Measurements from ENCODE around the gene QPCT. TPM values are rescaled to one million over a fixed set of nuclear protein-coding genes. Genes with fewer than 3 reads are reported as not detected.

The QPCT gene
- total and polyA plus RNA-seq, 11 donors: 1.3 to 7.2 (median 2.8) TPM

DNA sequence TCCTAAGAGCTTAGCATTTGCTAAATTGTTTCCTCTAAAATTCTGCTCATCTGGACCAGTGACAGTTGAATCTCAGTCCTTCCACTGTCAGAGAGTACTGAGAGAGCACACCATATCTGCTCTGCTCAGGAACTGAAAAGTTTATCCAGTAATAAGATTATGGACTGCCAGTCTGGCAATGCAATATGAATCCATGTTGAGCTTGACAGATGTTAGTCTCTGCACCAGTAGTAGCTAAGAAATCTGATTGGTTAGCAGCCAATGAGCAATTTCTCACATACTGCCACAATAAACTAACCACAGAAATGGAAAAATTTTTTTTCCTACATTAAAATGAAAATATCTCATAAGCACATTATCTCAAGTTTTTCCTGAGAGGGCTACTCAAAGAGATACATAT, 22.1 kb upstream of the QPCT start:
- no peak for ATAC-seq
- no peaks in the 10 kb centered on the region for H3K36me3 ChIP-seq
- intact Hi-C loops (cut with DNase I): loop anchor here in 1 of 10 donors (5.0 kb wide), 1 partner anchor 80 kb away; no protein-coding TSS in a partner anchor
- no peak for TF ChIP-seq POLR2A (IDR thresholded peaks at IDR 0.05)
- TF ChIP-seq, protein P1, sequence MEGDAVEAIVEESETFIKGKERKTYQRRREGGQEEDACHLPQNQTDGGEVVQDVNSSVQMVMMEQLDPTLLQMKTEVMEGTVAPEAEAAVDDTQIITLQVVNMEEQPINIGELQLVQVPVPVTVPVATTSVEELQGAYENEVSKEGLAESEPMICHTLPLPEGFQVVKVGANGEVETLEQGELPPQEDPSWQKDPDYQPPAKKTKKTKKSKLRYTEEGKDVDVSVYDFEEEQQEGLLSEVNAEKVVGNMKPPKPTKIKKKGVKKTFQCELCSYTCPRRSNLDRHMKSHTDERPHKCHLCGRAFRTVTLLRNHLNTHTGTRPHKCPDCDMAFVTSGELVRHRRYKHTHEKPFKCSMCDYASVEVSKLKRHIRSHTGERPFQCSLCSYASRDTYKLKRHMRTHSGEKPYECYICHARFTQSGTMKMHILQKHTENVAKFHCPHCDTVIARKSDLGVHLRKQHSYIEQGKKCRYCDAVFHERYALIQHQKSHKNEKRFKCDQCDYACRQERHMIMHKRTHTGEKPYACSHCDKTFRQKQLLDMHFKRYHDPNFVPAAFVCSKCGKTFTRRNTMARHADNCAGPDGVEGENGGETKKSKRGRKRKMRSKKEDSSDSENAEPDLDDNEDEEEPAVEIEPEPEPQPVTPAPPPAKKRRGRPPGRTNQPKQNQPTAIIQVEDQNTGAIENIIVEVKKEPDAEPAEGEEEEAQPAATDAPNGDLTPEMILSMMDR (IDR thresholded peaks at IDR 0.05): no peak
- peaks cover 6 to 72% (median 39%) of the 10 kb centered on the region in 12 donors for H3K4me1 ChIP-seq
- H3K27me3 ChIP-seq: no peaks in the 10 kb centered on the region
- peak overlapping the region in 8 of 12 donors; percentile 71 to 95 (median 85) for H3K4me3 ChIP-seq
- H3K27ac ChIP-seq: peak overlapping the region in 3 of 12 donors; percentile 87 to 93 (median 89)
- H3K9me3 ChIP-seq: no peaks in the 10 kb centered on the region
- no peak for DNase-seq

DNA sequence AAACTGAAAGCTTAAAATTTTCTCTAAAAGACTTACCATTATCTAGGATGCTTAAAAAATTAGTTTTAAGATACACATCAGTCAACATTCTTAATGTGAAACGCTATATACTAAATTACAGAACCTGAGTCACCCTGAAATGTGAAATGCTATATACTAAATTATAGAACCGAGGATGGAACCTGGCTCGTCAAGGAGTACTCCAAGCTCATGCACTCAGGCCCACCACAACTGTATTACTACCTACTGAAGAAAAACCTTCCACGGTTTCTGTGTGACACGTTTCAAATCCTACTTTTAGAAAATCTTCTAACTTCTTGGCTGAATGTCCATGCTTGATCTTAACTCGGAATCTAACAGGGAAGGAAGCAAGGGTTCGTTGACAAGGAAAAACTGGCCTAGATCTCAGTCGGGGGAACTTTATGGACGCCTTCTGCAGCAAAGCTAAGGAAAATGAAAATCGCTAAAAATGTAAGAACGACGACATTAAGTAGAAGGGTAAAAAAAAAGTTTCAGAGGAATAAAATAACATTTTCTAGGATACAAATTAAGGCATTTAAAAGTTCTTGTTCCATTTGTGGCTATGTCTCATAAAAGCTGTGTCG, 21.2 kb upstream of the QPCT start:
- Histone ChIP-seq H3K9me3 (no peaks in the 10 kb centered on the region), H3K27me3 (no peaks in the 10 kb centered on the region), H3K36me3 (no peaks in the 10 kb centered on the region), H3K27ac (peak overlapping the region in 11 of 12 donors; percentile 86 to 93 (median 89)), H3K4me1 (peaks cover 6 to 63% (median 35%) of the 10 kb centered on the region in 12 donors), H3K4me3 (peak overlapping the region; percentile 66 to 95 (median 84))
- WGBS, 4 donors: 28 to 36% (median 34%) methylated on average over 13 of the region's 13 CpGs
- TF ChIP-seq POLR2A (IDR thresholded peaks at IDR 0.05): no peak
- TF ChIP-seq, protein P1 (IDR thresholded peaks at IDR 0.05): no peak
- DNase-seq (no peak), ATAC-seq (no peak)
- intact Hi-C loops (cut with DNase I): loop anchor here in 1 of 10 donors (5.0 kb wide), 1 partner anchor 81 kb away; no protein-coding TSS in a partner anchor

DNA sequence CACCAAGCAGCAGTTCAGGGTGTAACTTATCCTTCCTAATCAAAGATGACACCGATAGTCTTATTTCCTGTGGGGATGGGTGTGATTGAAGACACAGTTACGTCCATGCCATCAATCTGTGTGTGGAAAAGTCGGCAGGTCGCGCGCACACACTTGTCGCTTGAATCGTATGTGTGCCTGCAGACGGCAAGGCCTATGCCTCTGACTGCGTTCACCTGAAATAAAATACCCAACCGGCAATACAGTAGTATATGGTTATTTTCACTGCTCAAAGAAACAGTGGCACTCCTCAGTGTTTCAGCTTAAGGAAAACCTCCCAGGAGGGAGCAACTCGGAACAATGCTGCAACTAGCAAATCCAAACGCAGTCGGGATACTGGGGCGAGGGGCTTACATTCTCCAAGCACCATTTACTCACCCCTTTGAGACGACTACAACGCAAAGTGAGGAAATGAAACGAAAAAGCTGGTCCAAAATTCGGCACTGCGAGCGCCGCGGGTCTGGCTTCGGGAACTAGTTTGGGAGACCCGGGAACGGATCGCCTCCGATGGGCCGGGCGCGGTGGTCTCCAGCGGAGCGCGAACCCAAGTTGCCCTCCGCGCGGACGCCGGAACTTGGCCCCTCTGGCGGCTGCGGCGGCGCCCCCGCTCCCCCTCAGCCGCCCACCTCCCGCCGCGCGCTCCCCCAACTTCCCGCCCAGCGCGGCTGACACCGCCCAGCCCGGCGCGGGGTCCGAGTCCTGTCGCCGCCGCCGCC, 20.5 kb upstream of the QPCT start:
- Histone ChIP-seq H3K36me3 (no peaks in the 10 kb centered on the region), H3K27ac (peak overlapping the region; percentile 52 to 93 (median 89)), H3K9me3 (no peaks in the 10 kb centered on the region), H3K27me3 (no peaks in the 10 kb centered on the region), H3K4me1 (peaks cover 6 to 56% (median 30%) of the 10 kb centered on the region in 12 donors), H3K4me3 (peak overlapping the region; percentile 66 to 95 (median 84))
- WGBS, 4 donors: 2 to 3% (median 2%) methylated on average over 27 to 61 of the region's 61 CpGs
- intact Hi-C loops (cut with DNase I): loop anchor here in 1 of 10 donors (5.0 kb wide), 1 partner anchor 82 kb away; no protein-coding TSS in a partner anchor
- peak; percentile 20 to 47 (median 37) for ATAC-seq
- TF ChIP-seq, protein P1 (IDR thresholded peaks at IDR 0.05): peak in 1 of 12 donors; percentile 4
- TF ChIP-seq POLR2A (IDR thresholded peaks at IDR 0.05): no peak
- DNase-seq: peak in 3 of 5 donors; percentile 29 to 37 (median 30)

DNA sequence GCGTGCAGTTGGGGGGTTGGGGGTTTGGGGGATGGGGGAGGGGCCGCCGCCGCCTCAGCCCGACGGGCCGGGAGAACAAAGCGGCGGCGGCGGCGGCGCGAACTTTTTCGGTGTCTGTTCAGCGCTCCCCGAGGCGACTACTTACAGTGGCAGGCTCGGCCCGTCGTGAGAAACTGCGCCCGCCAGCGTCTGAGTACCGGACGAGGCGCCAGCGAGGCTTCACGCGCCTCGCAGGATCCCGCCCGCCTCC, 20.0 kb upstream of the QPCT start:
- Histone ChIP-seq H3K4me1 (peaks cover 6 to 51% (median 25%) of the 10 kb centered on the region in 12 donors), H3K4me3 (peak overlapping the region; percentile 66 to 95 (median 84)), H3K36me3 (no peaks in the 10 kb centered on the region), H3K27me3 (no peaks in the 10 kb centered on the region), H3K9me3 (no peaks in the 10 kb centered on the region), H3K27ac (peak overlapping the region; percentile 52 to 93 (median 89))
- ATAC-seq (peak in 1 of 4 donors; percentile 68), DNase-seq (peak; percentile 86 to 91 (median 88))
- WGBS, 4 donors: 0 to 1% methylated on average over 33 of the region's 33 CpGs; no CpG with 5 or more reads in 2 of the 4 donors
- intact Hi-C loops (cut with DNase I): loop anchor here in 1 of 10 donors (5.0 kb wide), 1 partner anchor 82 kb away; no protein-coding TSS in a partner anchor
- TF ChIP-seq, protein P1 (IDR thresholded peaks at IDR 0.05): peak in 4 of 12 donors; percentile 4 to 43 (median 22)
- peak in 1 of 2 donors; percentile 49 for TF ChIP-seq POLR2A (IDR thresholded peaks at IDR 0.05)

Data from heart left ventricle (tissue), 16 donors.